Mucosa of stomach (tissue), 1 donor: ENCODE results near the gene STAT4.

Experiments used
- H3K27me3 ChIP-seq: one replicate; pipeline ENCODE4 v1.7.0; 2013; ENCODE audit warnings: mild to moderate bottlenecking, low read length; ENCODE audit not compliant: control insufficient read depth, insufficient read depth
- H3K36me3 ChIP-seq: one replicate; pipeline ENCODE4 v1.7.0; 2013; ENCODE audit warnings: low read length; ENCODE audit not compliant: control insufficient read depth, insufficient read depth
- H3K4me1 ChIP-seq: one replicate; pipeline ENCODE4 v1.7.0; 2013; ENCODE audit warnings: mild to moderate bottlenecking, low read length; ENCODE audit not compliant: control insufficient read depth, insufficient read depth
- H3K4me3 ChIP-seq: one replicate; pipeline ENCODE4 v1.7.0; 2013; ENCODE audit warnings: low read length
- H3K9ac ChIP-seq: one replicate; pipeline ENCODE4 v1.7.0; 2013; ENCODE audit warnings: mild to moderate bottlenecking, low read length, moderate library complexity
- H3K9me3 ChIP-seq: one replicate; pipeline ENCODE4 v1.7.0; 2013; ENCODE audit warnings: mild to moderate bottlenecking, low read length, moderate library complexity; ENCODE audit not compliant: control insufficient read depth
- donor health status: Pancreatic carcinoma.

STAT4 gene

DNA sequence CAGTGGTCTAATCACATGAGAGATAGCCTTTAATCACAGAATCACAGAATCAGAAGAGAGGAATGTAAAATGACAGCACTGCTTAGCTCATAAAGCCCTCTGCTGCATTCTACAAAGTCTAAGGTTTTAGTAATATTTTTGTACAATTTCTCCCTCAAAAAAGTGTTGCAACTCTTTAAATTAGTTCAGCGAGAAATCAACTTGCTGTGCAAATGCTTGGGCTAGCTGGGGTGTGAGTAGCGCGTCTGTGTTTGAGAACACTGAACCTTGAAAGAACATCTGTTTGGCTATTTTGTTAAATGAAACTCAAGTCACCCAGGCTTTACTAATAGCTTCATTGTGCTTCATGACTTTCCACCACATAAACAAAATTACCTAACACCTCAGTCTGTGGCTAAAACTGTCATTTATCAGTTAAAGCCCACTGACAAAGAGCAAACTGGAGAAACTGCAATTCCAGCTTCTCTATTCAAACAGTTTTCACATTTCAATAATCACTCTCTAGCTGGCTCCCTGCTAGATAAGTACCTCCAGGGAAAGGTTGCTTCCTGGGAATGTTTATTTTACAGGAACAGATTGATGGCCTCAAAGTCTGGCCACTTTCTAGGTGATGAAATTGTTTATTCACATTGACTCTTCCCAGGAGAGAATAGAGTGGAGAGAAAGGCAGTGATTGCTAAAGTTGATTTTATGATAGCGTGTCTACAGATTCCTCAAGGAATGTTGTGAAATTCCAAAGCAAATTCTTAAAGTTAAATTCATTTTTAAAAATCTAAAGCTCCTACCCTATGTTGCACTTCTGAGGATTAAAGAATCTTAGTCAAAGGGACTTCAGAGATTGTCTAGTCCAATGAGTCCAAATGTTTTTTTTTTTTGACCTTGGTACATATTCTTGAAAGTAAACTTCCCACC, 100.8 kb downstream of the STAT4 start:
- Histone ChIP-seq H3K9me3 (no peaks in the 10 kb centered on the region), H3K27me3 (peaks cover 4% of the 10 kb centered on the region), H3K9ac (no peak overlapping the region), H3K4me1 (no peaks in the 10 kb centered on the region), H3K4me3 (no peak overlapping the region), H3K36me3 (no peaks in the 10 kb centered on the region)

DNA sequence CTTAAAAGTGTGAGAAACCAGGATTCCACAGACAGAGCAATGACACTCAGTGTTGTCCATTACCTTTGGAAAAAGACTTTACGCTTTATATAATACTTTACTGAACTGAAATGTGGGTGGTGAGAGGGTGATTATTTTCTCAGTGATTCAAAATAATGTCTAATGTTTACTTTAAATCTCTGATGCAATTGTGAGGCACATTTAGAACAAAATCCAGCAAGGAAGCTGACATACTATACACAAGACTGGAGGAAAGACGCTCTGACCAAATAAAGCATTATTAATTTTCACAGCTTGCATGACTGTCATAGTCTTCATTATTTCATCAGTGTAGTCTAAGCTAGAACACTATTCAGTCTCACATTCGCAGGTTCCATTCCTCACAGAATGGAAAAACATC, 102.7 kb downstream of the STAT4 start:
- no peaks in the 10 kb centered on the region for H3K36me3 ChIP-seq
- H3K4me1 ChIP-seq: no peaks in the 10 kb centered on the region
- H3K27me3 ChIP-seq: peaks cover 4% of the 10 kb centered on the region
- no peaks in the 10 kb centered on the region for H3K9me3 ChIP-seq
- no peak overlapping the region for H3K4me3 ChIP-seq
- H3K9ac ChIP-seq: no peak overlapping the region

DNA sequence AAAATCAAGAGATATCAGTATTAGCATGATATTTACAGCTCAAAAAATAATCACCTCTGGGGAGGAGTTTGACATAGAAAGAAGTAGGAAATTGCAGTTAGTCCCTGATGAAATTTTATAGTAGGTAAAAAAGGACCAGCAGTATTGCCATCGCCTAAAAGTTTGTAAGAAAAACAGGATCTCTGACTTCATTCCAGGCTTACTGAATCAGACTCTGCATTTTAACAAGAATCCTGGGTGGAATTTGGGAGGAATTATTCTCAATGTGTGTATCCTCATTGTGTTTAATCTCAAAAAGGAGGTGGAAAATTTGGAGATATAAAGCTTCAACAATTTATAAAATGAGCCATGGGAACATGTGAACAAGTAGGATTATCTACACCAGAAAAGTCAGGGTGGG, 105.7 kb downstream of the STAT4 start:
- no peak overlapping the region for H3K9ac ChIP-seq
- no peaks in the 10 kb centered on the region for H3K9me3 ChIP-seq
- H3K4me3 ChIP-seq: no peak overlapping the region
- H3K36me3 ChIP-seq: no peaks in the 10 kb centered on the region
- peaks cover 8% of the 10 kb centered on the region for H3K4me1 ChIP-seq
- H3K27me3 ChIP-seq: no peaks in the 10 kb centered on the region

DNA sequence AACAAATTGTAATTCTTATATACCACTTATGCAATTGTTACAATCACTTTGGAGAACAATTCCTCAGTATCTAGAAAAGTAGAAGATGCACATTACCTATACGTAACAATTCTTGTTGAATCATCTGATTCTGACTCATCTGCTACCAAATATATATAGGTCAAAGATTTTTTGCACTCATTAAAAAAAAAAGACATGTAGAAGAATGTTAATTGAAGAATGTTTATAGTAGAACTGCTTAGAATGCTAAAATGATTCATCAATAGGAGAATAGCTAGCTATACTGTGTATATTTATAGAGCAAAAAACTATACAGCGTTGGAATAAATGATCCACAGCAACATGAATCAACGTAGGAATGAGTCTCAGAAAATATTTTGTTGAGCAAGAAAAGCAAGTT, 107.4 kb downstream of the STAT4 start:
- no peaks in the 10 kb centered on the region for H3K36me3 ChIP-seq
- no peaks in the 10 kb centered on the region for H3K27me3 ChIP-seq
- H3K4me1 ChIP-seq: peaks cover 8% of the 10 kb centered on the region
- no peaks in the 10 kb centered on the region for H3K9me3 ChIP-seq
- no peak overlapping the region for H3K9ac ChIP-seq
- no peak overlapping the region for H3K4me3 ChIP-seq

DNA sequence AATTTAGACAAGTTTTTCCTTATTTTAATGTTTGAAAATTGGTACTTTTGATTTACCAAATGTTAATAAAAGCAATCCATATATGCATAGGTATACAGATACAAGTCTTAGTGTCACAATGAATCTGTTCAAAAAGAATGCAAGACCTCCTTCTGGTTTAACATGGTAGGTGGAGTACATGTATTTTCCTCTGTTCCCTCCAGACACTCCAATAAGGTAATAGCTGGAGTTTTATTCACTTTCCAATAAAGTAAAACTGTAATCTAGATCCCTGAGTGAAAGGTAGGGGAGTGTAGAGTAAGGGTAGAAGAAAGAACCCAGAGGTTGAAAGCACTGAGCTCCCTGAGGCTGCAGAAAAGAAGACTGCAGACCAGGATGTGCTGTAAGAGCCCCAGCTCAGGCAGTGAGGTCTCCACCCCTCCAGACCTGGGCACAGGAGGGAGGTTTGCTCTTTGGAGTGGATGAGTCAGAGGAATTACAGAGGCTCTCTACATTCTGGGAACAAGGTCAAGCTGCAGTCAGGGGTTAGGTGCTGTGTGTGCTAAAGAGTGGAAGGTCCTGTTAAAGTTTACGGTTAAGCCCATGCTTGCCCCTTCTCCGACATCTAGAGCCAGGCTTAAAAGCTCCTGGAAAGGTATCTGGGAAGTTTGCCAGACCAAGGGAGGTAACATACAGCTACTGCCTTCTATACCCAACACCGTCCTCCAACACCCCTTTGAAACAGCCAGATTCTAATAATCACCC, 109.2 kb downstream of the STAT4 start:
- H3K27me3 ChIP-seq: no peaks in the 10 kb centered on the region
- H3K4me3 ChIP-seq: no peak overlapping the region
- H3K4me1 ChIP-seq: peaks cover 8% of the 10 kb centered on the region
- no peaks in the 10 kb centered on the region for H3K9me3 ChIP-seq
- H3K36me3 ChIP-seq: no peaks in the 10 kb centered on the region
- H3K9ac ChIP-seq: no peak overlapping the region

DNA sequence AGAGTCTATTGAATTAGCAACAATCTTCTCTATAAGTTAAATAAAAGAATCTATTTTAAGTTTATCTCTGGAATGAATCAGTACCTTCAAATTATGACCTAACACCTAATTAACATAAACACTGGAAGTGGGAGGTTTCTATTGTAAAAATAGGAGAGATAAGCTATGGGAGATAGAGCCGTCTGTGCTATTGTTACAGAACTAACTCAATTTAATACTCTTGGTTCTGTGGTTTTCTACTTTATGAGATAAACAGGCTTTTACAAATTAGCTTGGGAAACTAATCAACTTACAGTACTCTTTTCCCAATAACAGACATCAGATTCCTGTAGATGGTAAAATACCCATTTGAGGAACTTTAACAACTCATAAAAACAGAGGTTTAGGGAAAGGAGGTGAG, 111.2 kb downstream of the STAT4 start:
- H3K9me3 ChIP-seq: no peaks in the 10 kb centered on the region
- no peaks in the 10 kb centered on the region for H3K36me3 ChIP-seq
- no peak overlapping the region for H3K4me3 ChIP-seq
- no peak overlapping the region for H3K9ac ChIP-seq
- no peaks in the 10 kb centered on the region for H3K27me3 ChIP-seq
- peaks cover 8% of the 10 kb centered on the region for H3K4me1 ChIP-seq

- no peak overlapping the region for H3K9ac ChIP-seq
- H3K27me3 ChIP-seq: no peaks in the 10 kb centered on the region
- H3K4me3 ChIP-seq: no peak overlapping the region
- H3K9me3 ChIP-seq: no peaks in the 10 kb centered on the region
- no peaks in the 10 kb centered on the region for H3K36me3 ChIP-seq
- peaks cover 8% of the 10 kb centered on the region for H3K4me1 ChIP-seq
Measured at GRCh38 chr2:191038741-191039140, 112.1 kb downstream of the STAT4 start.

- Histone ChIP-seq H3K4me1 (peaks cover 8% of the 10 kb centered on the region), H3K36me3 (no peaks in the 10 kb centered on the region), H3K27me3 (no peaks in the 10 kb centered on the region), H3K4me3 (no peak overlapping the region), H3K9me3 (no peaks in the 10 kb centered on the region), H3K9ac (no peak overlapping the region)
Measured at GRCh38 chr2:191038241-191038725, 112.5 kb downstream of the STAT4 start.

DNA sequence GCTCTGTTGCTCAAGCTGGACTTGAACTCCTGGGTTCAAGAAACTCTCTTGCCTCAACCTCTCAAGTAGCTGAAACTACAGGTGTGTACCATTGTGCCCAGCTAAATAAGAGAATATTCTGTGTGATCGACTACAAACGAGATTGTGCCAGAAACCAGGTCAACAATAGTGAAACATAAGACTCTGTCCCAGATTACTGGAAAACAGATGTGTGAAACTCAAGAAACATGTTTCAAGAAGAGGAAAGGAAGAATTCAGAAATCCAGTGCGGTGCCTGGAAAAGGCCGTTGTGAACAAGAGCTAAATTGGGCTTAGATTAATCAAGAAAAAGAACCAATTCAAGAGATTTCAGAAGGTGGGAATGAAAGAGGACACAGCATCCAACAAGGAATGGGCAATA, 113.4 kb downstream of the STAT4 start:
- Histone ChIP-seq H3K9ac (no peak overlapping the region), H3K36me3 (no peaks in the 10 kb centered on the region), H3K9me3 (no peaks in the 10 kb centered on the region), H3K4me3 (no peak overlapping the region), H3K4me1 (peaks cover 8% of the 10 kb centered on the region), H3K27me3 (no peaks in the 10 kb centered on the region)

DNA sequence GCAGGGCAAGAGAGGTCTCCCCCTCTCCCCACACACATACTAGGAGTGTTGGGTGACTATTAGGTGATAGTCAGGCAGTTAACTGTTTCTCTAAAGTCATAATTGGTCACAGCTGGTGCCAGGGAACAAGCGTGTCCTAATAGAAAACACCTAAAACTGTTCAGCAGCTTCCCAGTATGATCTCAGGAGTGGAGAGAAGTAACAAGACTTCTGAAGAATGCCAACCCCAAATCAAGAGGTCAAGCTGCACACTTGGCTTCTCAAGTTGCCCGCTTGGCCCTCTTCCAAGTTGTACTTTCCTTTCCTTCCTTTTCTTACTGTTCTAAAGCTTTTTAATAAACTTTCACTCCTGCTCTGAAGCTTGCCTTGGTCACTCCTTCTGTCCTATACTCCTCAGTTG, 114.4 kb downstream of the STAT4 start:
- no peaks in the 10 kb centered on the region for H3K27me3 ChIP-seq
- H3K4me3 ChIP-seq: no peak overlapping the region
- H3K36me3 ChIP-seq: no peaks in the 10 kb centered on the region
- no peaks in the 10 kb centered on the region for H3K9me3 ChIP-seq
- H3K4me1 ChIP-seq: peaks cover under 1% of the 10 kb centered on the region
- no peak overlapping the region for H3K9ac ChIP-seq

- Histone ChIP-seq H3K27me3 (no peaks in the 10 kb centered on the region), H3K9me3 (no peaks in the 10 kb centered on the region), H3K4me3 (no peak overlapping the region), H3K36me3 (no peaks in the 10 kb centered on the region), H3K4me1 (no peaks in the 10 kb centered on the region), H3K9ac (no peak overlapping the region)
Measured at GRCh38 chr2:191032588-191033429, 118.0 kb downstream of the STAT4 start.
